ENCODE data around the gene PLG.
"Not testable (repeated sequence)": the region's sequence is repeated elsewhere in the genome, so short reads cannot be mapped to it uniquely, and the experiment has no call there.

Gene PLG

GRCh38 chr6:160701918-160702680 is at the start of gene PLG:
Gene PLG, plus strand, starts transcription at chr6:160702244. Its CDS starts 61 bp downstream, at chr6:160702305.
- not testable (repeated sequence) for DNase-seq

GRCh38 chr6:160659562-160659961 is 42.5 kb upstream of the PLG start:
- DNase-seq, result no peak

- no peak for DNase-seq
Observed at GRCh38 chr6:160661216-160661615, 40.8 kb upstream of the PLG start.

GRCh38 chr6:160662429-160662828 is 39.6 kb upstream of the PLG start:
- no peak for DNase-seq

- no peak for DNase-seq
Observed at GRCh38 chr6:160662842-160663241, 39.2 kb upstream of the PLG start.

GRCh38 chr6:160664198-160664597 is 37.8 kb upstream of the PLG start, which contains the start of gene LPA:
Gene LPA, minus strand, starts transcription at chr6:160664275. Its CDS starts 61 bp downstream, at chr6:160664214.
- not testable (repeated sequence) for DNase-seq

- peak; percentile 17 for DNase-seq
Observed at GRCh38 chr6:160667639-160668481, 34.2 kb upstream of the PLG start.

GRCh38 chr6:160668589-160668988 is 33.5 kb upstream of the PLG start:
- DNase-seq, result no peak

- DNase-seq, result not testable (repeated sequence)
Observed at GRCh38 chr6:160676418-160676817, 25.6 kb upstream of the PLG start.

- DNase-seq, result no peak
Observed at GRCh38 chr6:160678230-160678629, 23.8 kb upstream of the PLG start.

GRCh38 chr6:160678744-160679401 is 23.2 kb upstream of the PLG start:
- DNase-seq, result no peak

GRCh38 chr6:160679402-160679769 is 22.7 kb upstream of the PLG start:
- no peak for DNase-seq

- DNase-seq, result not testable (repeated sequence)
Observed at GRCh38 chr6:160685101-160685761, 16.8 kb upstream of the PLG start.

GRCh38 chr6:160685762-160686450 is 16.1 kb upstream of the PLG start:
- no peak for DNase-seq

GRCh38 chr6:160690458-160690857 is 11.6 kb upstream of the PLG start:
- no peak for DNase-seq

GRCh38 chr6:160691617-160692016 is 10.4 kb upstream of the PLG start:
- no peak for DNase-seq

- no peak for DNase-seq
Observed at GRCh38 chr6:160692369-160692959, 9.6 kb upstream of the PLG start.

GRCh38 chr6:160695025-160695424 is 7.0 kb upstream of the PLG start:
- not testable (repeated sequence) for DNase-seq

GRCh38 chr6:160695622-160696021 is 6.4 kb upstream of the PLG start:
- not testable (repeated sequence) for DNase-seq

GRCh38 chr6:160696884-160697283 is 5.2 kb upstream of the PLG start:
- not testable (repeated sequence) for DNase-seq

GRCh38 chr6:160697826-160698225 is 4.2 kb upstream of the PLG start:
- no peak for DNase-seq

- DNase-seq, result not testable (repeated sequence)
Observed at GRCh38 chr6:160704688-160705087, 2.6 kb downstream of the PLG start.
